ENCODE data around the gene NID1. TPM values are rescaled to one million over a fixed set of nuclear protein-coding genes. Genes with fewer than 3 reads are reported as not detected.

Gene NID1
- total RNA-seq, 1 experiment from 2014 or later, result 0.32 TPM

DNA sequence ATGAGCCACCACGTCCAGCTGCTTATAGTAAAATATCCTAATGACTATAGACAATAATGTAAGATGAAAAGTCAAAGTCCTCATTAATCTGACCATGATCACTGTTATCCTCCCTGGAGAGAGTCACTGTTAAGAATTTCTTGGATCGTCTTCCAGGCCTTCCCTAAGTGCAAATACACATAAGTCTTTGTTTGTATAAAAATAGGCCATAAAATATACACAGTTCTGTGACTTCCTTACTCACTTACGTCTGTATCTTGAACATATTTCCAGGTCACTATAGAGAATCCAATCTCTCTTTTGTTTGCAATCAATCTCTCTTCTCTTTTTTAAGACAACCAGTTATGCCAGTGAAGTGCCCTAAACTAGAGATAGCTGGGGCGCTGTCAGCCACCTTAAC lies 109.1 kb downstream of the NID1 start:
- no peak overlapping the region for H2AFZ ChIP-seq (ENCODE audit: low read depth, low read length, poor library complexity, severe bottlenecking)
- ChIA-PET POLR2A (no interaction called here), RAD21 (ENCODE audit: low non-redundant PET in 1 of 2, low total read pairs in 2 of 2, uncharacterized antibody in 2 of 2, unreplicated experiment in 2 of 2) (no interaction called here), CTCF (no interaction called here)
- H3K79me2 ChIP-seq (ENCODE audit: insufficient read depth, low read length), result no peaks in the 10 kb centered on the region
- H3K9me3 ChIP-seq (ENCODE audit: control insufficient read depth in 1 of 2, insufficient read depth in 1 of 2, low read depth in 1 of 2, low read length in 2 of 2), result no peaks in the 10 kb centered on the region
- H3K4me2 ChIP-seq (ENCODE audit: low read length), result no peak overlapping the region
- H3K9me2 ChIP-seq (ENCODE audit: insufficient read depth), result no peaks in the 10 kb centered on the region
- ATAC-seq (no peak), DNase-seq (ENCODE audit: low read depth, low spot score) (no peak)
- TF ChIP-seq ZNF274 (IDR thresholded peaks at IDR 0.05; ENCODE audit: low read depth, low read length) (no peak), YY1 (IDR thresholded peaks at IDR 0.05; ENCODE audit: extremely low read depth, insufficient replicate concordance, low read depth, low read length) (no peak), EGR1 (IDR thresholded peaks at IDR 0.05; ENCODE audit: low read depth) (no peak), JUND (IDR thresholded peaks at IDR 0.05) (no peak), POLR2AphosphoS5 (IDR thresholded peaks at IDR 0.05; ENCODE audit: low read depth, low read length) (no peak), FOSL1 (IDR thresholded peaks at IDR 0.05; ENCODE audit: low read depth) (no peak)
- TF ChIP-seq, protein P1, sequence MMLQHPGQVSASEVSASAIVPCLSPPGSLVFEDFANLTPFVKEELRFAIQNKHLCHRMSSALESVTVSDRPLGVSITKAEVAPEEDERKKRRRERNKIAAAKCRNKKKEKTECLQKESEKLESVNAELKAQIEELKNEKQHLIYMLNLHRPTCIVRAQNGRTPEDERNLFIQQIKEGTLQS (IDR thresholded peaks at IDR 0.05), result no peak
- no peaks in the 10 kb centered on the region for H3K36me3 ChIP-seq (ENCODE audit: control insufficient read depth in 1 of 2, insufficient read depth in 2 of 2, low read length in 2 of 2)
- H3K4me3 ChIP-seq (replicated peaks in 1 of 2; ENCODE audit: low read depth in 1 of 2, low read length in 2 of 2), result no peak overlapping the region
- intact Hi-C loops (cut with micrococcal nuclease), result no loop called here
- H3K4me1 ChIP-seq (ENCODE audit: control insufficient read depth in 1 of 2, insufficient read depth in 2 of 2, low read length in 2 of 2), result peaks cover 0 to 7% of the 10 kb centered on the region in 2 experiments; a peak in 2 of 4 replicates
- no peak overlapping the region for H3K27ac ChIP-seq (ENCODE audit: low read depth, low read length)
- no peak overlapping the region for H3K9ac ChIP-seq (ENCODE audit: low read length)
- H4K20me1 ChIP-seq (ENCODE audit: insufficient read depth), result no peaks in the 10 kb centered on the region
- no TSS peak for BruUV-seq (replicated peaks)
- H3K27me3 ChIP-seq (ENCODE audit: insufficient read depth, low read length), result no peaks in the 10 kb centered on the region

GRCh38 chr1:235954306-235955283 lies 110.3 kb downstream of the NID1 start:
- Histone ChIP-seq H3K4me2 (ENCODE audit: low read length) (no peak overlapping the region), H3K27ac (ENCODE audit: low read depth, low read length) (no peak overlapping the region), H3K9ac (ENCODE audit: low read length) (no peak overlapping the region), H3K27me3 (ENCODE audit: insufficient read depth, low read length) (no peaks in the 10 kb centered on the region), H3K4me3 (replicated peaks in 1 of 2; ENCODE audit: low read depth in 1 of 2, low read length in 2 of 2) (no peak overlapping the region), H4K20me1 (ENCODE audit: insufficient read depth) (no peaks in the 10 kb centered on the region), H3K79me2 (ENCODE audit: insufficient read depth, low read length) (no peaks in the 10 kb centered on the region), H3K9me3 (ENCODE audit: control insufficient read depth in 1 of 2, insufficient read depth in 1 of 2, low read depth in 1 of 2, low read length in 2 of 2) (no peaks in the 10 kb centered on the region), H2AFZ (ENCODE audit: low read depth, low read length, poor library complexity, severe bottlenecking) (no peak overlapping the region), H3K36me3 (ENCODE audit: control insufficient read depth in 1 of 2, insufficient read depth in 2 of 2, low read length in 2 of 2) (no peaks in the 10 kb centered on the region), H3K4me1 (ENCODE audit: control insufficient read depth in 1 of 2, insufficient read depth in 2 of 2, low read length in 2 of 2) (peaks cover 0 to 7% of the 10 kb centered on the region in 2 experiments; a peak in 2 of 4 replicates), H3K9me2 (ENCODE audit: insufficient read depth) (no peaks in the 10 kb centered on the region)
- DNase-seq (ENCODE audit: low read depth, low spot score), result no peak
- POLR2A ChIA-PET, result no interaction called here
- RAD21 ChIA-PET (ENCODE audit: low non-redundant PET in 1 of 2, low total read pairs in 2 of 2, uncharacterized antibody in 2 of 2, unreplicated experiment in 2 of 2), result no interaction called here
- intact Hi-C loops (cut with micrococcal nuclease), result no loop called here
- CTCF ChIA-PET, result no interaction called here
- BruUV-seq (replicated peaks), result no TSS peak
- ATAC-seq, result no peak
- TF ChIP-seq EZH2 (IDR thresholded peaks at IDR 0.05) (no peak), EGR1 (IDR thresholded peaks at IDR 0.05; ENCODE audit: low read depth) (no peak), ZBTB33 (IDR thresholded peaks at IDR 0.05; ENCODE audit: extremely low read depth, insufficient replicate concordance, low read length) (no peak), POLR2AphosphoS5 (IDR thresholded peaks at IDR 0.05; ENCODE audit: low read depth, low read length) (no peak), SRF (IDR thresholded peaks at IDR 0.05; ENCODE audit: low read depth) (no peak), TCF7L2 (IDR thresholded peaks at IDR 0.05; ENCODE audit: borderline replicate concordance, extremely low read depth, insufficient read depth, insufficient read length) (no peak), YY1 (IDR thresholded peaks at IDR 0.05; ENCODE audit: extremely low read depth, insufficient replicate concordance, low read depth, low read length) (no peak)
- TF ChIP-seq, protein P1 (IDR thresholded peaks at IDR 0.05), result no peak
- TF ChIP-seq, protein P2, sequence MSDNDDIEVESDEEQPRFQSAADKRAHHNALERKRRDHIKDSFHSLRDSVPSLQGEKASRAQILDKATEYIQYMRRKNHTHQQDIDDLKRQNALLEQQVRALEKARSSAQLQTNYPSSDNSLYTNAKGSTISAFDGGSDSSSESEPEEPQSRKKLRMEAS (IDR thresholded peaks at IDR 0.05), result no peak

All from HCT116 (cell line).